ENCODE data around the gene ATG14.

The ATG14 gene

DNA sequence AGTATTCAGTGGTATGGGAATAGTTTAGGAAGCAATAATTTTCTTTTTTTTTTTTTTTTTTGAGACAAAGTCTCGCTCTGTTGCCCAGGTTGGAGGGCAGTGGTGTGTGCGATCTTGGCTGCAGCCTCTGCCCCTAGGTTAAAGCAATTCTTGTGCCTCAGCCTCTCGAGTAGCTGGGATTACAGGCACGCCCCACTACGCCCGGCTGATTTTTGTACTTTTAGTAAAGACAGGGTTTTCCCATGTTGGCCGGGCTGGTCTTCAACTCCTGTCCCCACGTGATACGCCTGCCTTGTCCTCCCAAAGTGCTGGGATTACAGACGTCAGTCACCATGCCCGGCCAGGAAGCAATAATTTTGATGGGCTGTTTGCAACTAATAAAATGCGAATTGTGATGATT lies 62.1 kb downstream of the ATG14 start:
- DNase-seq: no peak

GRCh38 chr14:55348766-55349453 lies 62.7 kb downstream of the ATG14 start:
- DNase-seq: no peak

DNA sequence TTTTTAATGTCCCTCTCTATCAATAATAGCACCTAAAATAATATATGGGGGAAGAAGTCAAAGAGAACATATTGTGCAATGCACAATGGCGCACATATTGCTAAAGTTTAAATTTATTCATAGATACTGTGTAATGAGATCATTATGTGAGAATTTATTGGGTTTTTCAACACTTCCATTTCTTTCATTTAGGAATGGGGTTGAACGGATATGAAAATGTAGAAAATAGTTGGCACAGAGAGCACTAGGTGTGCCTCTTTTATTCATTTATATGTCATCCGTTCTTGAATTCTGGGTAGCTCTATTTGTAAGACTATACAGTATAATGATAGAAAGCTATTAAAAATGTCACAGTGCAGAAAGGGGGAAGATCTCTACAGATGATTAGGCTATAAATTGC lies 63.9 kb downstream of the ATG14 start:
- DNase-seq: no peak

- DNase-seq: no peak
Measured at GRCh38 chr14:55347040-55347439, 64.6 kb downstream of the ATG14 start.

GRCh38 chr14:55344582-55345163 lies 67.0 kb downstream of the ATG14 start:
- peak; percentile 15 for DNase-seq

GRCh38 chr14:55341781-55342180 lies 69.8 kb downstream of the ATG14 start:
- no peak for DNase-seq

GRCh38 chr14:55340482-55340881 lies 71.1 kb downstream of the ATG14 start:
- peak; percentile 15 for DNase-seq

- no peak for DNase-seq
Measured at GRCh38 chr14:55339770-55340169, 71.9 kb downstream of the ATG14 start.

- no peak for DNase-seq
Measured at GRCh38 chr14:55336691-55337090, 74.9 kb downstream of the ATG14 start.

- no peak for DNase-seq
Measured at GRCh38 chr14:55336162-55336561, 75.5 kb downstream of the ATG14 start.

DNA sequence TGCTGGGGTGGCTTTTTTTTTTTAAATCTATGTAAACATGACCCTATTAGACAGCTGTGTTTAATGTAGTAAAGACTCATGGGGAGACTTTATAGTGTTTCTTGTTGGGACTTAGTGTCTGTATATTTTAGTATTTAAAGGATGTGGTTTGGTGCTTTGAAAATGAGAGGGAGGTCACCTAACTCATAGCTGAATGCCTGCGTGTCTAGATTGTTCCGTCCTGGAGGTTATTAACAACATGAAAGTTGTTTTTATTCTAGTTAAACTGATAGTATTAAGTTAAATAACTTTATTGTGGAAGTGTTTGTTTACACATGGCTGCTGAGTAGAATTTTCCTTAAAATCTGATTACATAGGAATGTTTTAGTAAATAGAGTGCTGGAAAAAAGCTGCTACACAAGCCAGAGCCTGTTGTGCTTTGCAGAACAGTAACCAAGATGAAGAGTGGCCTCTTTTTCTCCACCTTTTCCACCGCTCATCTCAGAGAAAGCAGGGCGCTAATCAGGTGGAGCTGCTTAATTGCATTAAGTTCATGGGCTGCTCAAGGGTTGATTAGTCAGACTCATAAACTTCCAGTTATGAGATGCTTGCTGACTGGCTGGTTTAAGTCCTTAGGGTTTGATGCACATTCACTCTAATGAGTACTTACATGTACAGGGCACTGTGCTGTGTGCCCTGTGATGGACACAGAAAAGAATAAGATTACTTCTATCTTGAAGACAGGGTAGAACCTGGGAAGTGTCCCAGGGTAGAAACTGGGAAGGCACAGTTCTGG lies 77.7 kb downstream of the ATG14 start:
- no peak for DNase-seq

DNA sequence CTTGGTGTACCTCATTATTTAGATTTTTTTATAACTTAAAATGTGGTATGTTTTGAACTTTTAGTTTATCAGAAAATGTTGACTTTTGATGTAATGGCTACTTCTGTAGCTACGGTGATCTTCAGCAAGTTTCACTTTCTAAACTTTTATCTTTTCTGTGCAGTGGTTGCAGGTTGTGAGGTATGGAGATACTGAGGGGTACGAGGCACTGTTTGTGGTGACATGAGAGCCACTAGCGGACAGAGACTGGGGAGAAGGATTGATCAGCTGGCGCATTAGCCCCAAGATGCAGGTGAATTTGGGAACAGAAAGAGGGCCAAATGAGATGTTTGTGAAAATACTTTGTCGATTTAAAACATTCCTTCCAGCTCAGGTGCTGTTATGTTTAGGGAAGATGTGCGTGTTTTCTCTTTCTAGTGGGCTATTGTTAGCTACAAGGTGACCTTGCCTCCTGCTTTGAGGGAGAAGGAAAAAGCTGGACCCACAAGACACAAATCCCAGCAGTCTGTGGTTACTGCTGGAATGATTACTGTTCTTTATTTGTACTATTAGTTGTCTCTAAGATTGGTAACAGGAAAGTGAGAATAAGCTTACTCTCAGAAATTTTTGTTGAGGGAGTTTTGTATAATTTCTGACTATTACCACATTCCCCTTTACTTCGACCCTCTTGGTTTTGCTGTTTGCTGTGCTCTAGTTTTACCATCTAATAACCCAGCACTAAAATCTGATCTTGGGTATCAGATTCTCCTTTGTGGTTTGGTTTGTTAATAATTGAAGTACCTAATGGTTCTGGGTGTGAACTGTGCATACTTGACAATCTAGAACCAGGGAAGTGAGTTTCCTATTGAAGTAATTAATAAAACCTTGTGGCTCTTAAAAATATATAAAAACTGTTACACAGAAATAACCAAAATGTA lies 78.7 kb downstream of the ATG14 start:
- no peak for DNase-seq

GRCh38 chr14:55329999-55330710 lies 81.5 kb downstream of the ATG14 start:
- DNase-seq: no peak

GRCh38 chr14:55328317-55328716 lies 83.3 kb downstream of the ATG14 start:
- DNase-seq: no peak

- DNase-seq: no peak
Measured at GRCh38 chr14:55327179-55327578, 84.5 kb downstream of the ATG14 start.

DNA sequence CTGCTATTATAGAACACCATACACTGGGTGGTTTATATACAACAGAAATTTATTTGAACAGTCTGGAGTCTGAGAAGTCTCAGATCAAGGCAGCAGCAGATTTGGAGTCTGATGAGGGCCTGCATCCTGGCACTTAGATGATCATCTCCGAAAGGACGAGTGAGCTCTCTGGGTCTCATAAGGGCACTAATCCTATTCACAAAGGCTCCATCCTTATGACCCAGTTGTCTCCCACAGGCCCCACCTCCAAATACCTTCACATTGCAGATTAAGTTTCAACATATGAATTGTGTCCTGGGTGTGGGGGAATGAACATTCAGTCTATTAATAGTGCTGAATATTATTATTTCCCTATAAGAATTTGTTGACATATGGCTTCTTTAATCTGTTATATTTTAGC lies 86.8 kb downstream of the ATG14 start:
- DNase-seq: no peak

DNA sequence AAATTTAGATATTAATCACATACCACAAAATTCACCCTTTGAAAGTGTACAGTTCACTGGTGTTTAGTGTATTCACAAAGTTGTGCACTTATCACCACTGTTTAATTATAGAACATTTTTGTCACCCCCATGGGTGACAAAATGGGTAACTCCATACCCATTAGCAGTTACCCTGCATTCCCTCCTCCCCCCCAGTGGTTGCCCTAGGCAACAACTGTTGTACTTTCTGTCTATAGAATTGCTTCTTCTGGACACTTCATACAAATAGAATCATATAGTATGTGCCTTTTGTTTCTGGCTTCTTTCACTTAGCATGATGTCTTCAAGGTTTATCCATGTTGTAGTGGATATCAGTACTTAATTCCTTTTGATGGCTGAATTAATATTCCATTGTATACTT lies 87.7 kb downstream of the ATG14 start:
- no peak for DNase-seq

GRCh38 chr14:55318694-55319093 lies 92.9 kb downstream of the ATG14 start:
- no peak for DNase-seq

DNA sequence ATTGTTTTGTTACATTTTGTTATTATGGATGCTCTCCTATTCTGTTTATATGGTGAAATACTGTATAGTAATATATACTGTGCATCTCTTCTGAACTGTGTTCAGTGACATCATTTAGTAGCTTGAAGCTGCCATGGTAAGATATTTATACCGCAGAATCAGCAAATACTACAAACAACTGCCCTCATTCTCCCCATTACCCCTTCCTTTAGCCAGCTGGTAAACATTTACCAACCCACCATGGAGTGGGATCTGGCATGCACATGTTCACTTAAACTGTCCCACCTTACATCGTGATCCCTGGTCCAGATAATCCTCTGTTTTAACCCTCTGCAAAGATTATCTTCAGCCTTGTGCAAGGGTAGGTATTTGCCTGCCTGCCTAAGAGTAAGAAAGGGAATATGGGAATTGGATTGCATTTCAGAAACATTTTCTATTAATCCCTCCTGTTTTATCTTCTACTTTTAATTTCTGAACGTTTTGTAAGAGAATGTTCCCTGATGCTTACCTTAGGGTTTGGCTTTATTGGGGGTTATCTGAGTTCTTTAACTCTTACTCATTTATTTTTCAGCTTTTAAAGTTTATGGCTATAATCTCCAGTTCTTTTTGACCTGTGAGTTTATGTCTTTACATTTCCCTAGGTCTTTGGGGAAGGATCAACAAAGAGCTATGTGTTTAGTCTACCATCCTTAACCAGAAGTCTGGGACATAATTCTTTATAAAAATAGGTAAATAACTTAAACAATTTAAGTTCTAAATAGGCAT lies 93.9 kb downstream of the ATG14 start:
- DNase-seq: no peak

GRCh38 chr14:55316564-55316963 lies 95.1 kb downstream of the ATG14 start:
- DNase-seq: no peak
